Epithelial cell of proximal tubule (primary cell): ENCODE results near the gene MSRB3. TPM values are rescaled to one million over a fixed set of nuclear protein-coding genes. Genes with fewer than 3 reads are reported as not detected.

Experiments used
- DNase-seq: peaks from one replicate; pipeline ENCODE4 v3.0.0-alpha.2; 2011; ENCODE audit warnings: low read depth
- H3K4me3 ChIP-seq: 2 replicates; pipeline ENCODE4 v1.5.1; 2011; ENCODE audit warnings: low read depth, mild to moderate bottlenecking, low read length
- total RNA-seq: library from RNA; depleted of rRNA; stranded (reverse); fragments of >200 nt; gene quantifications from 2 replicates; pipeline ENCODE4 v1.2.3, GENCODE V29; 2015
- TF ChIP-seq, protein P1 (sequence below): conservative IDR thresholded peaks from 2 replicates; pipeline ENCODE4 v1.5.1; 2012; ENCODE audit warnings: low read depth, mild to moderate bottlenecking, low read length

MSRB3 gene
- total RNA-seq, 1 donor from 2014 or later, result 4.0 TPM

DNA sequence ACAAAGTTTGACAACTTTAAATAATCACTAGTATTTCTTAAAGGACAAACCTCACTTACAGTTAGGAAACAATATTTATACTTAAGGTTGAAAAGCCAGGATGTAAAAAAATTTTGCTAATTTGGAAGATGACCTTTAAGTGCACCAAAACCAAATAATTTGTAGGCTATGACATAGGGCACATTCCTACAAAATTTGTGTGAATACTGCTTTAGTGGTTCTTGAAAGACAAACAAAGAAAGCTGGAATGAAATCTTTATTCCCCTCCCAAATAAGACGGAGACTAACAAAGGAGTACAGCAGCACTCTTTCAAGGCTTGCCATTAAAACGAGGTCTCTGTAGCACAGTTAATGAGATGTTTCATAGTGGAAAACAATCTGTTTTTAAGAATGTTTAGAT lies 45.6 kb downstream of the MSRB3 start:
- DNase-seq, result no peak
- no peak overlapping the region for H3K4me3 ChIP-seq
- TF ChIP-seq, protein P1, sequence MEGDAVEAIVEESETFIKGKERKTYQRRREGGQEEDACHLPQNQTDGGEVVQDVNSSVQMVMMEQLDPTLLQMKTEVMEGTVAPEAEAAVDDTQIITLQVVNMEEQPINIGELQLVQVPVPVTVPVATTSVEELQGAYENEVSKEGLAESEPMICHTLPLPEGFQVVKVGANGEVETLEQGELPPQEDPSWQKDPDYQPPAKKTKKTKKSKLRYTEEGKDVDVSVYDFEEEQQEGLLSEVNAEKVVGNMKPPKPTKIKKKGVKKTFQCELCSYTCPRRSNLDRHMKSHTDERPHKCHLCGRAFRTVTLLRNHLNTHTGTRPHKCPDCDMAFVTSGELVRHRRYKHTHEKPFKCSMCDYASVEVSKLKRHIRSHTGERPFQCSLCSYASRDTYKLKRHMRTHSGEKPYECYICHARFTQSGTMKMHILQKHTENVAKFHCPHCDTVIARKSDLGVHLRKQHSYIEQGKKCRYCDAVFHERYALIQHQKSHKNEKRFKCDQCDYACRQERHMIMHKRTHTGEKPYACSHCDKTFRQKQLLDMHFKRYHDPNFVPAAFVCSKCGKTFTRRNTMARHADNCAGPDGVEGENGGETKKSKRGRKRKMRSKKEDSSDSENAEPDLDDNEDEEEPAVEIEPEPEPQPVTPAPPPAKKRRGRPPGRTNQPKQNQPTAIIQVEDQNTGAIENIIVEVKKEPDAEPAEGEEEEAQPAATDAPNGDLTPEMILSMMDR, result no peak

DNA sequence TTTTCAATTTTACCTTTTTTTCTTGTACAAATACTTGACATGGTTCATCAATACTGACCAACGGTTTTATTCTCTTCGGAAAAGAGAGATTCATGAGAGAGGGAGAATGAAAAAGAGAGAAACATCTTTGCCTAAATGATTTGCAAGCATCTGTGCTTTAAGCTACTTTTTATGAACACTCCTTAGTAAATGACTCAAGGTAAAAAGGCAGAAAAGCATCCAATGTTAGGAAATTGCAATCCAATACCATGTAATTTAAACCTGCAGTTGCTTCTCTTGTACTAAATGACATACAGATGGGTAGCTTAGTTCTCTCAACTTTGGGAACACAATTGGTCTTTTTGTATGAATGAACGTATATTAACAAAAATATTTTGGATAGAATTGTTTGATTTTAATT lies 46.1 kb downstream of the MSRB3 start:
- TF ChIP-seq, protein P1, result no peak

DNA sequence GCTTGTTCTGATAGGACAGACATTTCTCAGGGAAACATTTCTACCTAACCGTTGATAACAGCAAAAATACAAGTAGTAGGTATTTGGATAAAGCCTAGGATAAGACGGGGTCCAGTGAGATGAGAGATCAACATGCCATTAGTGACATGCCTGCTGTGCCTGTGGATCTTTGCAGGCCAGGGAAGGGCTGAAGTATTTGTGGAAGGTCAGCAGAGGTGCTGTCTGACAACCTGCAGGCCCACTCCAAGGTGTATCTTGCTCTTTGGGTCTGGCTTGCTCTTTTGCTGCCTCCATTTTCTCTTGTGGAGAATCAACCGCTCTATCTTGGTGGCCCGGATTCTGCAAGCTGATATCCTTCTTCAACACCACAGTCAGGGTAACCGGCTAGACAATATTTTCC lies 46.7 kb downstream of the MSRB3 start:
- TF ChIP-seq, protein P1, result no peak
- DNase-seq, result no peak
- no peak overlapping the region for H3K4me3 ChIP-seq

More for the DNA sequence above, 46.1 kb downstream of the MSRB3 start:
- DNase-seq, result no peak
- H3K4me3 ChIP-seq, result no peak overlapping the region

DNA sequence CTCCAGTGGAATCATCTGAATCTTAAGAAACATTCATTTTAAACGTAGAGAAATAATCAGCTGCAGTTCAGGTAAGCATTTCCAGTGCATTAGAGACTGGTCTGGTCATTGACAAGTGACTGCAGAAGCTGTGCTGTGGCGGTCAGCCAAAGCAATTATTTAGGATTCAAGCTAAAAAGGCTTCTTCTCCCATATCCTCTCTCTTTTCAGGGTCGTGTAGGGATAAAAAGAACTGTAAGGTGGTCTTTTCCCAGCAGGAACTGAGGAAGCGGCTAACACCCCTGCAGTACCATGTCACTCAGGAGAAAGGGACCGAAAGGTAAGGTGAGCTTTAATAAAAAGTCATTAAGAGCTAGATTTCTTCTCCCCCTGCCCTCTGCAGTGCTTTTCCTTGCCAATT lies 48.1 kb downstream of the MSRB3 start:
- no peak overlapping the region for H3K4me3 ChIP-seq
- TF ChIP-seq, protein P1, result no peak
- DNase-seq, result no peak

DNA sequence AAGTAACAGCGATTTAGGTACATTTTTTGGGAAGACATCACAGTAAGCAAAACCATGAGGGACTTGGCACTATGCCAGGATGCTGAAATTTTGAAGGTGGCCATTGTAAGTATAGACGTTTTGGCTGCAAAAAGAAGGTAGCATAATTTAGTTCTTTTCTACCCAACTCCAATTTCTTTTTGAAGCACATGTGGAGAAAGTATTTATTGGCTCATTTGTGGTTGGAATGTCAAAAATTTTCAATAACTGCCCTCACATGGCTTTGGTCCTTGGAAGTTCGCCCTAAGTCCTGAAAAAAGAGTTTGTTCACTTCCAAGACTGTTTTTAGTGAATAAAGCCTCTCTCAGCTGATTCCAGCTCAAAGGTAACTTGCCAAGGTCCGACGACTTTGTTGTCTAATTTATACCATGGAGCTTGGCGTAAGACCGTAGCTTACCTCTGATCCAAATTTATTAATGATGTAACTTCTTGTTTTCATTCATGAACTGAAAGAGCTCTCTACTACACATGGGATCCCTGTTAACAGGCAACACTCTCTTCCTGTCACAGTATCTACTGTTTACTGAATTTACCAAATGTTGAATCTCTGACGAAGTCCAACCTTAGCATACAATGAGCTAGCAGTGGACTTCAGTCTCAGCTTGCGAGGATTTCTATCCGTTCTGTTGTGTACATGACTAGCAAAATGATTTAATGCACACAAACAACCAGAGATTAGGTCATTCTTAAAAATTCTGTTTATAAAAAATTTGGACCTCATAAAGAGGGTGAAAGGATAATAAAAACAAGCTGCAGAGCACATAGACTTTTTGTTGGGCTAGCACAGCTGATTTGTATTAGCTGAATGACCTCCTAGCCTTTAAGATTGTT lies 49.0 kb downstream of the MSRB3 start:
- TF ChIP-seq, protein P1, result no peak
- DNase-seq, result no peak
- H3K4me3 ChIP-seq, result no peak overlapping the region

DNA sequence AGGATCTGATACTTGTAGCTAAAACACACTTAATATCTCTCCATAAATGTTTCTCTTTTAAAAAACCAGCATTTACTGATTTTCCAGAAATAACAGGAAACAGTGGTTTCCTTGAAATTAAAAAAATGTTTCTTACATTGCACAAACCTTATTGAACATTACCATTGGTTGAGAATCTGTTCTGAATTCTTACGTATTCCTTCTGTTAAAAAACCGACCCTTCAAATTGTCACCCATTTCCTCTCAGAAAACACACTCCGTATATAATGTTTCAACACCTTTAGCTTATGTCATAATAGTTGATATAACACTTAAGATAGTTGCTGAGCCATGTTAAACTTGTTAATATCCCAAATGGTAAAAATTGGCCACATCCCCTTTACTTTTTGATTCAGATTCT lies 51.2 kb downstream of the MSRB3 start:
- TF ChIP-seq, protein P1, result no peak
- no peak overlapping the region for H3K4me3 ChIP-seq

DNA sequence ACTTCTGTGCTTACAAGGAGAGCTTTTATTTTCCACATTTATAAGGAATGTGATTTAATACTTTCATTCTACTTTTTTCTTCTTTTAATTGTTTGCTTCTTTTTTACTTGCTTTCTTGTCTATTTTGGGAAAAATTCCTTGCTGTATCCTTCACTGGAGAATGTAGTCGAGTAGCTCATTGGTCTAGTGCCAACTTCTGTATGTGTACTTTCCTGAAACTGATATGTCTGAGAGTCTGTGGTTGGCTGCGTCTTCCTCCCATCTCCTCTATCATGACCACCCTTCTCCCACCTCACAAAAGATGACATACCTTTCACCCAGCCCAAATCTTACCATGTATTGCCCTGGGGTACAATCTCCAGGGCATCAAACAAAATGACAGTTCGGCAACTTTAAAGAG lies 51.8 kb downstream of the MSRB3 start:
- no peak overlapping the region for H3K4me3 ChIP-seq
- no peak for DNase-seq
- TF ChIP-seq, protein P1, result no peak

More for the DNA sequence above, 51.2 kb downstream of the MSRB3 start:
- no peak for DNase-seq
